Eye (tissue), 1 donor: ENCODE results near the gene BCAM.

Source experiments
- DNase-seq: peaks from one replicate; pipeline ENCODE4 v3.0.0-alpha.2; 2015

Gene BCAM

GRCh38 chr19:44794610-44795009, 14.3 kb upstream of the BCAM start:
- no peak for DNase-seq

- no peak for DNase-seq
Measured at GRCh38 chr19:44795398-44795987, 13.4 kb upstream of the BCAM start.

- peak; percentile 8 for DNase-seq
Measured at GRCh38 chr19:44796701-44797115, 12.2 kb upstream of the BCAM start.

- no peak for DNase-seq
Measured at GRCh38 chr19:44799627-44800346, 9.1 kb upstream of the BCAM start.

- DNase-seq, result peak; percentile 93
Measured at GRCh38 chr19:44800461-44800860, 8.4 kb upstream of the BCAM start.

- no peak for DNase-seq
Measured at GRCh38 chr19:44803442-44804428, 5.2 kb upstream of the BCAM start.

GRCh38 chr19:44806291-44806690, 2.6 kb upstream of the BCAM start:
- DNase-seq, result no peak

- no peak for DNase-seq
Measured at GRCh38 chr19:44807162-44807561, 1.7 kb upstream of the BCAM start.

GRCh38 chr19:44807652-44808462, 1.0 kb upstream of the BCAM start:
- peak; percentile 71 for DNase-seq

GRCh38 chr19:44809577-44810233, 802 bp downstream of the BCAM start:
- no peak for DNase-seq

GRCh38 chr19:44810234-44811121, 1.6 kb downstream of the BCAM start:
- no peak for DNase-seq

- no peak for DNase-seq
Measured at GRCh38 chr19:44811122-44811419, 2.2 kb downstream of the BCAM start.

GRCh38 chr19:44812142-44812718, 3.3 kb downstream of the BCAM start:
- DNase-seq, result no peak

- no peak for DNase-seq
Measured at GRCh38 chr19:44813070-44813840, 4.4 kb downstream of the BCAM start.

GRCh38 chr19:44813841-44814470, 5.1 kb downstream of the BCAM start:
- DNase-seq, result no peak

- DNase-seq, result no peak
Measured at GRCh38 chr19:44814517-44814916, 5.6 kb downstream of the BCAM start.

GRCh38 chr19:44816301-44816700, 7.4 kb downstream of the BCAM start:
- peak; percentile 65 for DNase-seq

- no peak for DNase-seq
Measured at GRCh38 chr19:44817725-44818465, 9.0 kb downstream of the BCAM start.
